Measurements from ENCODE around the gene PEX5L. TPM values are rescaled to one million over a fixed set of nuclear protein-coding genes. Genes with fewer than 3 reads are reported as not detected.

The PEX5L gene
- total RNA-seq, 2 experiments from 2014 or later, result not detected

DNA sequence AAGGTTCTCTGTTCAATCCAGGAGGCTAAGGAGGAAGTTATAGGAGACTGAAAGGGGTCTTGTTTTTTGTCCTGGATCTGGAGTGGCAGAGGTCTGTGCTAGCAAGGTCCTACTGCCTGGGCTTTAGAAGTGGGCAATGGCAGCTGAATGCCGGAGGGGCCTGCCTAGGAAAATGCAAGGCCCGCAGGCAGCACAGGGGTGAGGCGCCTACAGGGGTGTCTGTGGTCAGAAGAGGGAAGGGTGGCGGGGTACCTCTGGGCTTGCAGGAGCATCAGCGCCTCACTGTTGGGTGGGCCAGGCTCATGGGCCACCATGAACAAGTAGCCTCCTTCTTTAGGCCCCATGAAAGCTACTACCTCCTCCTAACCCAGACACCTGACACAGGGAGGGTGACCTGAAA is 175.4 kb downstream of the PEX5L start:
- Mint-ChIP-seq H3K9me3 (no peaks in the 10 kb centered on the region), H3K27me3 (no peaks in the 10 kb centered on the region), H3K27ac (no peak overlapping the region), H3K36me3 (ENCODE audit: low read depth) (no peaks in the 10 kb centered on the region), H3K4me3 (no peak overlapping the region), H3K4me1 (ENCODE audit: low read depth) (no peaks in the 10 kb centered on the region)
- Histone ChIP-seq H3K27ac (ENCODE audit: low read depth in 1 of 2, low read length in 2 of 2) (no peak overlapping the region), H3K9me3 (ENCODE audit: control insufficient read depth in 1 of 2, insufficient read depth in 1 of 2, low read length in 2 of 2) (no peaks in the 10 kb centered on the region), H3K4me1 (ENCODE audit: insufficient read depth, low read length) (no peaks in the 10 kb centered on the region), H3K4me3 (ENCODE audit: low read length) (no peak overlapping the region), H3K27me3 (ENCODE audit: control insufficient read depth in 1 of 2, insufficient read depth in 2 of 2, low read length in 2 of 2) (no peaks in the 10 kb centered on the region), H3K36me3 (ENCODE audit: insufficient read depth, low read length) (no peaks in the 10 kb centered on the region)
- TF ChIP-seq, protein P1, sequence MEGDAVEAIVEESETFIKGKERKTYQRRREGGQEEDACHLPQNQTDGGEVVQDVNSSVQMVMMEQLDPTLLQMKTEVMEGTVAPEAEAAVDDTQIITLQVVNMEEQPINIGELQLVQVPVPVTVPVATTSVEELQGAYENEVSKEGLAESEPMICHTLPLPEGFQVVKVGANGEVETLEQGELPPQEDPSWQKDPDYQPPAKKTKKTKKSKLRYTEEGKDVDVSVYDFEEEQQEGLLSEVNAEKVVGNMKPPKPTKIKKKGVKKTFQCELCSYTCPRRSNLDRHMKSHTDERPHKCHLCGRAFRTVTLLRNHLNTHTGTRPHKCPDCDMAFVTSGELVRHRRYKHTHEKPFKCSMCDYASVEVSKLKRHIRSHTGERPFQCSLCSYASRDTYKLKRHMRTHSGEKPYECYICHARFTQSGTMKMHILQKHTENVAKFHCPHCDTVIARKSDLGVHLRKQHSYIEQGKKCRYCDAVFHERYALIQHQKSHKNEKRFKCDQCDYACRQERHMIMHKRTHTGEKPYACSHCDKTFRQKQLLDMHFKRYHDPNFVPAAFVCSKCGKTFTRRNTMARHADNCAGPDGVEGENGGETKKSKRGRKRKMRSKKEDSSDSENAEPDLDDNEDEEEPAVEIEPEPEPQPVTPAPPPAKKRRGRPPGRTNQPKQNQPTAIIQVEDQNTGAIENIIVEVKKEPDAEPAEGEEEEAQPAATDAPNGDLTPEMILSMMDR (IDR thresholded peaks at IDR 0.05), result no peak
- intact Hi-C loops (cut with DNase I, micrococcal nuclease), result no loop called here
- POLR2A ChIA-PET, result no interaction called here
- no peak for DNase-seq
- CTCF ChIA-PET, result no interaction called here
- ATAC-seq (ENCODE audit: poor library complexity), result no peak

GRCh38 chr3:179860275-179861107 is 176.2 kb downstream of the PEX5L start:
- Histone ChIP-seq H3K4me1 (ENCODE audit: insufficient read depth, low read length) (no peaks in the 10 kb centered on the region), H3K9me3 (ENCODE audit: control insufficient read depth in 1 of 2, insufficient read depth in 1 of 2, low read length in 2 of 2) (no peaks in the 10 kb centered on the region), H3K27ac (ENCODE audit: low read depth in 1 of 2, low read length in 2 of 2) (no peak overlapping the region), H3K36me3 (ENCODE audit: insufficient read depth, low read length) (no peaks in the 10 kb centered on the region), H3K27me3 (ENCODE audit: control insufficient read depth in 1 of 2, insufficient read depth in 2 of 2, low read length in 2 of 2) (no peaks in the 10 kb centered on the region), H3K4me3 (ENCODE audit: low read length) (no peak overlapping the region)
- no peaks in the 10 kb centered on the region for H3K4me1 Mint-ChIP-seq (ENCODE audit: low read depth)
- H3K27ac Mint-ChIP-seq, result no peak overlapping the region
- intact Hi-C loops (cut with DNase I, micrococcal nuclease), result no loop called here
- H3K9me3 Mint-ChIP-seq, result no peaks in the 10 kb centered on the region
- H3K27me3 Mint-ChIP-seq, result no peaks in the 10 kb centered on the region
- ChIA-PET POLR2A (no interaction called here), CTCF (no interaction called here)
- no peaks in the 10 kb centered on the region for H3K36me3 Mint-ChIP-seq (ENCODE audit: low read depth)
- ATAC-seq (ENCODE audit: poor library complexity) (no peak), DNase-seq (no peak)
- no peak overlapping the region for H3K4me3 Mint-ChIP-seq
- TF ChIP-seq, protein P1 (IDR thresholded peaks at IDR 0.05), result no peak

- no peaks in the 10 kb centered on the region for H3K4me1 Mint-ChIP-seq (ENCODE audit: low read depth)
- H3K36me3 ChIP-seq (ENCODE audit: insufficient read depth, low read length), result no peaks in the 10 kb centered on the region
- H3K36me3 Mint-ChIP-seq (ENCODE audit: low read depth), result no peaks in the 10 kb centered on the region
- CTCF ChIA-PET, result no interaction called here
- ATAC-seq (ENCODE audit: poor library complexity) (no peak), DNase-seq (no peak)
- TF ChIP-seq, protein P1 (IDR thresholded peaks at IDR 0.05), result no peak
- H3K4me3 ChIP-seq (ENCODE audit: low read length), result no peak overlapping the region
- H3K27me3 Mint-ChIP-seq, result no peaks in the 10 kb centered on the region
- POLR2A ChIA-PET, result no interaction called here
- H3K9me3 Mint-ChIP-seq, result no peaks in the 10 kb centered on the region
- intact Hi-C loops (cut with DNase I, micrococcal nuclease), result no loop called here
- H3K9me3 ChIP-seq (ENCODE audit: control insufficient read depth in 1 of 2, insufficient read depth in 1 of 2, low read length in 2 of 2), result no peaks in the 10 kb centered on the region
- no peaks in the 10 kb centered on the region for H3K4me1 ChIP-seq (ENCODE audit: insufficient read depth, low read length)
- H3K4me3 Mint-ChIP-seq, result no peak overlapping the region
- H3K27ac Mint-ChIP-seq, result no peak overlapping the region
- no peaks in the 10 kb centered on the region for H3K27me3 ChIP-seq (ENCODE audit: control insufficient read depth in 1 of 2, insufficient read depth in 2 of 2, low read length in 2 of 2)
- H3K27ac ChIP-seq (ENCODE audit: low read depth in 1 of 2, low read length in 2 of 2), result no peak overlapping the region
These were observed 183.6 kb downstream of the PEX5L start for GRCh38 chr3:179853176-179853575.

Measured in CD4-positive, alpha-beta T cell (primary cell).